Psoas muscle (tissue), 8 donors: ENCODE results near the gene ZNF567. TPM values are rescaled to one million over a fixed set of nuclear protein-coding genes. Genes with fewer than 3 reads are reported as not detected.

Experiments
- ATAC-seq, 4 donors: fragments of 200-7000 bp; cut with Tn5 transposase; one replicate each; pipeline ENCODE4 v1.9.1; 2020; ENCODE audit warnings: moderate library complexity in 3 of 4, mild to moderate bottlenecking in 2 of 4
- DNase-seq, 2 donors: peaks; one replicate each; pipeline ENCODE4 v3.0.0-alpha.2; 2020
- H3K27ac ChIP-seq: fragments of 200-600 bp; one replicate; pipeline ENCODE4 v1.8.0; 2022
- H3K27me3 ChIP-seq, 3 donors: fragments of 200-600 bp in 1 of 3; one replicate each; pipeline versions ENCODE4 v1.6.1 to v1.8.0; 2013 to 2022; ENCODE audit warnings: low read length in 2 of 3, mild to moderate bottlenecking in 2 of 3, moderate library complexity in 1 of 3; ENCODE audit not compliant: insufficient read depth in 3 of 3
- H3K36me3 ChIP-seq, 2 donors: fragments of 200-600 bp in 1 of 2; one replicate each; pipeline versions ENCODE4 v1.6.1 to v1.8.0; 2013 to 2022; ENCODE audit warnings: low read depth in 1 of 2, mild to moderate bottlenecking in 1 of 2, moderate library complexity in 1 of 2; ENCODE audit not compliant: insufficient read depth in 1 of 2
- H3K4me1 ChIP-seq: fragments of 200-600 bp; one replicate; pipeline ENCODE4 v1.8.0; 2022
- H3K4me3 ChIP-seq: fragments of 200-600 bp; one replicate; pipeline ENCODE4 v1.8.0; 2022; ENCODE audit warnings: mild to moderate bottlenecking
- H3K9me3 ChIP-seq: fragments of 200-600 bp; one replicate; pipeline ENCODE4 v1.8.0; 2022
- CTCF ChIP-seq: fragments of 200-600 bp; IDR thresholded peaks from one replicate; pipeline ENCODE4 v1.8.0; 2022; ENCODE audit warnings: antibody characterized with exemption
- WGBS, 3 donors: extraction: QIAGEN DNeasy Blood & Tissue Kit; methylation state at CpG; one replicate each; pipeline versions ENCODE4 v1.1.6 to v1.1.7; 2013; 5-methylcytosine and 5-hydroxymethylcytosine counted together
- intact Hi-C, 2 donors: fragments of 100-400 bp; cut with DNase I; formaldehyde crosslinking; loops; one replicate each; pipeline versions ENCODE4 v1.11.0 to v1.14.2; 2022
- polyA plus RNA-seq, 3 donors: library from polyadenylated mRNA; stranded (reverse); fragments of 200-250 nt; gene quantifications; one replicate each; pipeline ENCODE4 v1.2.3, GENCODE V29; 2013
- total RNA-seq, 4 donors: library from RNA; stranded (reverse); fragmentation: NEBNext Ultra II Directional in 2 of 4; extraction: Animal tissue kit (Norgen Biotek cat#: 25700) in 2 of 4; gene quantifications; one replicate each; pipeline versions ENCODE4 v1.2.1 to v1.2.4, GENCODE V29; 2021 to 2023
- donor health status: healthy with polysubstance abuse.
- donor health status: DM: no; HTN: no; CAD: no; lungs with moderate emphysema.
- donor health status: Bipolar disorder and iron deficiency.
- donor health status: healthy.
- donor health status: DM: yes; HTN: yes; CAD: no.
- donor health status: DM: no; HTN: no; CAD: no.
- donor health status: DM: no; HTN: no; CAD: no.
- donor health status: DM: yes; HTN: yes; CAD: no.

ZNF567 gene
- total and polyA plus RNA-seq, 7 donors: 0.73 to 3.6 (median 2.2) TPM

- no peak for TF ChIP-seq CTCF
- H3K4me3 ChIP-seq: peak overlapping the region; percentile 91
- DNase-seq: no peak
- H3K9me3 ChIP-seq: peaks cover 43% of the 10 kb centered on the region
- 39 to 63% (median 58%) methylated on average over 14 of the region's 14 CpGs for WGBS, 3 donors
- H3K27me3 ChIP-seq: no peaks in the 10 kb centered on the region
- no peak for ATAC-seq
- peaks cover 7% of the 10 kb centered on the region for H3K4me1 ChIP-seq
- H3K36me3 ChIP-seq: peaks cover 5 to 30% of the 10 kb centered on the region in 2 donors
- no peak overlapping the region for H3K27ac ChIP-seq
- intact Hi-C loops: loop anchor here in 1 of 2 donors (2.0 kb wide), 1 partner anchor 21 kb away; the partner anchor contains the start of gene ZNF567
These were observed 21.6 kb upstream of the ZNF567 start for GRCh38 chr19:36665832-36666231.

GRCh38 chr19:36668646-36669045 lies 18.8 kb upstream of the ZNF567 start:
- TF ChIP-seq CTCF: no peak
- ATAC-seq: no peak
- no peaks in the 10 kb centered on the region for H3K27me3 ChIP-seq
- DNase-seq: no peak
- H3K4me3 ChIP-seq: no peak overlapping the region
- intact Hi-C loops: no loop called here
- H3K27ac ChIP-seq: no peak overlapping the region
- H3K36me3 ChIP-seq: peaks cover 5 to 23% of the 10 kb centered on the region in 2 donors
- peaks cover 7% of the 10 kb centered on the region for H3K4me1 ChIP-seq
- peaks cover 50% of the 10 kb centered on the region for H3K9me3 ChIP-seq
- 81 to 88% (median 81%) methylated on average over 2 of the region's 2 CpGs for WGBS, 3 donors

- intact Hi-C loops: no loop called here
These were observed 15.0 kb upstream of the ZNF567 start for GRCh38 chr19:36672368-36672767.

GRCh38 chr19:36674201-36674600 lies 13.2 kb upstream of the ZNF567 start:
- 95 to 98% (median 95%) methylated on average over 2 of the region's 2 CpGs for WGBS, 3 donors
- no peak overlapping the region for H3K4me3 ChIP-seq
- no peak for TF ChIP-seq CTCF
- H3K27me3 ChIP-seq: no peaks in the 10 kb centered on the region
- ATAC-seq (no peak), DNase-seq (no peak)
- intact Hi-C loops: no loop called here
- H3K36me3 ChIP-seq: peaks cover 3 to 29% of the 10 kb centered on the region in 2 donors
- H3K9me3 ChIP-seq: peaks cover 70% of the 10 kb centered on the region
- no peaks in the 10 kb centered on the region for H3K4me1 ChIP-seq
- no peak overlapping the region for H3K27ac ChIP-seq

More at GRCh38 chr19:36672368-36672767, 15.0 kb upstream of the ZNF567 start:
- H3K27me3 ChIP-seq: no peaks in the 10 kb centered on the region
- DNase-seq (no peak), ATAC-seq (no peak)
- WGBS, 3 donors: 73 to 97% (median 92%) methylated on average over 1 of the region's 1 CpG
- H3K36me3 ChIP-seq: peaks cover 0 to 14% of the 10 kb centered on the region in 2 donors
- no peaks in the 10 kb centered on the region for H3K4me1 ChIP-seq
- TF ChIP-seq CTCF: no peak
- H3K4me3 ChIP-seq: no peak overlapping the region
- H3K9me3 ChIP-seq: peaks cover 69% of the 10 kb centered on the region
- no peak overlapping the region for H3K27ac ChIP-seq

GRCh38 chr19:36679455-36679854 lies 8.0 kb upstream of the ZNF567 start:
- ATAC-seq (no peak), DNase-seq (no peak)
- Histone ChIP-seq H3K27ac (no peak overlapping the region), H3K9me3 (peaks cover 47% of the 10 kb centered on the region), H3K4me1 (no peaks in the 10 kb centered on the region), H3K36me3 (peaks cover 3 to 57% of the 10 kb centered on the region in 2 donors), H3K4me3 (no peak overlapping the region), H3K27me3 (no peaks in the 10 kb centered on the region)
- TF ChIP-seq CTCF: no peak
- intact Hi-C loops: no loop called here
